ENCODE data around the gene ACOX3.

DNA sequence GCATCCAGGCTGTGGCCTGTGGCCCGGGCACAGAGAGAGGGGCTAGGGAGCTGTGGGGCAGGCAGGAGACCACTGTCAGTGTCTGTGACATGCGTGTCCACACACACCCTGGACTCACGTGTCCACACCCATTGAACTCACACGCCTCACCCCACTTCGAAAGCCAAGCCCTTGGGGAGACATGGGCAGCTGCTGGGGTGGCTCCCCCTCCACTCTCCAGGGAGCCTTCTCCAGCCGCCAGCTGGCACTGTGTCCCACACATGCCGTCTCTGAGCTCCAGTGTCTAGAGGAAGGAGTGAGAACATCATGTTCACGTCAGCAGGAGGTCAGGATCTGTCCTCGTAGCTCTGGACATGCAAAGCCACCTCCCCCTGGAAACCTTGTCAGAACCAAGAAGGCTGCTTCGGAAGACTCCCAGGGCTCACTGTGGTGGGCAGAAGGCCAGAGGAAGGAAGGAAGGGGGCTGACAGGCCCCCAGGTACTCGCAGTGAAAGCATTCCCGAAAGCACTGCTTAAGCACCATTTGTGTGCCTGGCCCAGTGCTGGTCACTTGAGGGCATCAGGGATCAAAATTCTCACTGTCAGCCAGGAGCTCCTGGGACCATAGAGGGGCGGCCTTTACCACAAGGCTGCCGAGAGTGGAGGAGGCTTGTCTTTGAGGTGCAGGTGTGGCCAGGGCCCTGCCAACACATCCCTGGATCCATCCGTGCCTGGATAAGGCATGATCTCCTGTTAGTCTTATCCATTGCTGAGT lies 109.5 kb downstream of the ACOX3 start:
- TF ChIP-seq, protein P1, sequence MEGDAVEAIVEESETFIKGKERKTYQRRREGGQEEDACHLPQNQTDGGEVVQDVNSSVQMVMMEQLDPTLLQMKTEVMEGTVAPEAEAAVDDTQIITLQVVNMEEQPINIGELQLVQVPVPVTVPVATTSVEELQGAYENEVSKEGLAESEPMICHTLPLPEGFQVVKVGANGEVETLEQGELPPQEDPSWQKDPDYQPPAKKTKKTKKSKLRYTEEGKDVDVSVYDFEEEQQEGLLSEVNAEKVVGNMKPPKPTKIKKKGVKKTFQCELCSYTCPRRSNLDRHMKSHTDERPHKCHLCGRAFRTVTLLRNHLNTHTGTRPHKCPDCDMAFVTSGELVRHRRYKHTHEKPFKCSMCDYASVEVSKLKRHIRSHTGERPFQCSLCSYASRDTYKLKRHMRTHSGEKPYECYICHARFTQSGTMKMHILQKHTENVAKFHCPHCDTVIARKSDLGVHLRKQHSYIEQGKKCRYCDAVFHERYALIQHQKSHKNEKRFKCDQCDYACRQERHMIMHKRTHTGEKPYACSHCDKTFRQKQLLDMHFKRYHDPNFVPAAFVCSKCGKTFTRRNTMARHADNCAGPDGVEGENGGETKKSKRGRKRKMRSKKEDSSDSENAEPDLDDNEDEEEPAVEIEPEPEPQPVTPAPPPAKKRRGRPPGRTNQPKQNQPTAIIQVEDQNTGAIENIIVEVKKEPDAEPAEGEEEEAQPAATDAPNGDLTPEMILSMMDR (conservative IDR thresholded peaks at IDR 0.05; ENCODE audit: low read length) = no peak
- TF ChIP-seq EZH2phosphoT487 (IDR thresholded peaks at IDR 0.05; ENCODE audit: borderline replicate concordance) = no peak
